ENCODE data around the gene DLG2. TPM values are rescaled to one million over a fixed set of nuclear protein-coding genes. Genes with fewer than 3 reads are reported as not detected.

The DLG2 gene
- total RNA-seq, 4 donors from 2014 or later, result 37.9 to 71.5 (median 44.9) TPM

DNA sequence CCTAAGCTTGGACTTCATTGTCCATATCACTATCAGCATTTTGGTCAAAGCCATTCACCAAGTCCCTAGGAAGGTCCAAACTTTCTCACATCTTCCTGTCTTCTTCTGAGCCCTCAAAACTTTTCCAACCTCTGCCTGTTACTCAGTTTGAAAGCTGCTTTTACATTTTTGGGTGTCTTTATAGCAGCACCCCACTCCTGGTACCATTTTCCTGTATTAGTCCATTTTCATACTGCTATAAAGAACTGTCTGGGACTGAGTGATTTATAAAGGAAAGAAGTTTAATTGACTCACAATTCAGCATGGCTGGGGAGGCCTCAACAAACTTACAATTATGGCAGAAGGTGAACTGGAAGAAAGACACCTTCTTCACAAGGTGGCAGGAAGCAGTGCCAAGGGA, 1624.0 kb downstream of the DLG2 start:
- Histone ChIP-seq H3K4me3 (no peak overlapping the region), H3K4me1 (no peaks in the 10 kb centered on the region), H3K27me3 (no peaks in the 10 kb centered on the region), H3K27ac (no peak overlapping the region), H3K36me3 (no peaks in the 10 kb centered on the region), H3K9me3 (peaks cover 37% of the 10 kb centered on the region)
- no peak for TF ChIP-seq EP300 (IDR thresholded peaks at IDR 0.05)
- no peak for TF ChIP-seq POLR2AphosphoS5 (IDR thresholded peaks at IDR 0.05)
- no peak for DNase-seq (ENCODE audit: low spot score in 2 of 2)

DNA sequence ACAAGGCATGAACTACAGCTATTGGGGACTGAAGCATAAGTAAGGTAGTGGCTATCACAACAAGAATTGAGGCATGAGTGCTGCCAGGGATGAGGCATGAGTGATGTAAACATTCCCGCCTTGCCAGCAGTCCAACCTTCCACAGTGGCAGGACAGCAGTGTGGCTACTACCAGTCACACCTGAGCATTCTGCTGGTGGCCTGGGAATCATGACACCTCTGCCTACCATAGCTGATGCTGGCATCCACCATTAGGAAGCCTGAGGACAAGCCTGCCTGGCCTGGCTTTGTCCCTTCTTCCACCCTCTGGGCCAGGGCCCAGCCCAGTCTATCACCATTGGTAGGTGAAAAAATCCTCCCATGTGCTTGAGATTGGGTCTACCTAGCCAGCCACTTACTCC, 1628.2 kb downstream of the DLG2 start:
- TF ChIP-seq EP300 (IDR thresholded peaks at IDR 0.05), result no peak
- TF ChIP-seq, protein P1, sequence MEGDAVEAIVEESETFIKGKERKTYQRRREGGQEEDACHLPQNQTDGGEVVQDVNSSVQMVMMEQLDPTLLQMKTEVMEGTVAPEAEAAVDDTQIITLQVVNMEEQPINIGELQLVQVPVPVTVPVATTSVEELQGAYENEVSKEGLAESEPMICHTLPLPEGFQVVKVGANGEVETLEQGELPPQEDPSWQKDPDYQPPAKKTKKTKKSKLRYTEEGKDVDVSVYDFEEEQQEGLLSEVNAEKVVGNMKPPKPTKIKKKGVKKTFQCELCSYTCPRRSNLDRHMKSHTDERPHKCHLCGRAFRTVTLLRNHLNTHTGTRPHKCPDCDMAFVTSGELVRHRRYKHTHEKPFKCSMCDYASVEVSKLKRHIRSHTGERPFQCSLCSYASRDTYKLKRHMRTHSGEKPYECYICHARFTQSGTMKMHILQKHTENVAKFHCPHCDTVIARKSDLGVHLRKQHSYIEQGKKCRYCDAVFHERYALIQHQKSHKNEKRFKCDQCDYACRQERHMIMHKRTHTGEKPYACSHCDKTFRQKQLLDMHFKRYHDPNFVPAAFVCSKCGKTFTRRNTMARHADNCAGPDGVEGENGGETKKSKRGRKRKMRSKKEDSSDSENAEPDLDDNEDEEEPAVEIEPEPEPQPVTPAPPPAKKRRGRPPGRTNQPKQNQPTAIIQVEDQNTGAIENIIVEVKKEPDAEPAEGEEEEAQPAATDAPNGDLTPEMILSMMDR (IDR thresholded peaks at IDR 0.05), result no peak
- TF ChIP-seq POLR2AphosphoS5 (IDR thresholded peaks at IDR 0.05), result no peak
- TF ChIP-seq POLR2A (IDR thresholded peaks at IDR 0.05), result no peak
- Histone ChIP-seq H3K36me3 (no peaks in the 10 kb centered on the region), H3K4me3 (no peak overlapping the region), H3K27ac (no peak overlapping the region), H3K4me1 (no peaks in the 10 kb centered on the region), H3K9me3 (peaks cover 37% of the 10 kb centered on the region), H3K27me3 (no peaks in the 10 kb centered on the region)
- no peak for DNase-seq (ENCODE audit: low spot score in 2 of 2)
- 100% methylated on average over 1 of the region's 1 CpG for WGBS

DNA sequence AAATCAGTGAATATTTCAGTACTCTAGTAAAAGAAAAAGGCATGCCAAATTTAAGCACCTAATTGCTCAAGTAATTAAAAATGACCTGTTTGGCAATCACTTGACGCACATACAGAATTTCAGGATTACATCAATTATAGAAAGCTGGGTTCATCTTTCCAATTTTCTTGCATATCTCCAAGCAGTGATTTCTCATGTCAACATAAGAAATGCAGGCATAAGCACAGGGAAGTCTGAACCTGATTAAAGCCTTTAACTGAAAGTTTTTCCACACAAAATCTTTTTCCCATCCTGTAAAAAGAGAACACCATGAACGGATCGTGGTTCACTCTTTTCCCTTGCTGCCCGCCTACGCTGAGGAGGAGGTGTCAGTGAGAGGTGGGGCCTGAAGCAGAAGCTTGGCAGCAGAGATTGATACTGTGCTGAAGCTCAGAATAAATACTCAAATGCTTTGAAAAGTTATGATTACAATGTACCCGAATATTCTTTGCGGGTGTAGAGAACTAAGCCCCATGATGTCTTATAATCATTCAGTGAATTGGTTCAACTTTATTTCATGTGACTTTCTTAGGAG, 1636.9 kb downstream of the DLG2 start:
- WGBS, result 42% methylated on average over 7 of the region's 7 CpGs
- no peak overlapping the region for H3K4me3 ChIP-seq
- TF ChIP-seq POLR2AphosphoS5 (IDR thresholded peaks at IDR 0.05), result no peak
- TF ChIP-seq EP300 (IDR thresholded peaks at IDR 0.05), result no peak
- no peaks in the 10 kb centered on the region for H3K27me3 ChIP-seq
- no peak for DNase-seq (ENCODE audit: low spot score in 2 of 2)
- no peak overlapping the region for H3K27ac ChIP-seq
- no peaks in the 10 kb centered on the region for H3K9me3 ChIP-seq
- H3K4me1 ChIP-seq, result no peaks in the 10 kb centered on the region
- H3K36me3 ChIP-seq, result no peaks in the 10 kb centered on the region

- no peaks in the 10 kb centered on the region for H3K9me3 ChIP-seq
- no peaks in the 10 kb centered on the region for H3K4me1 ChIP-seq
- 84% methylated on average over 4 of the region's 4 CpGs for WGBS
- no peaks in the 10 kb centered on the region for H3K27me3 ChIP-seq
- H3K4me3 ChIP-seq, result no peak overlapping the region
- H3K27ac ChIP-seq, result no peak overlapping the region
- no peak for DNase-seq (ENCODE audit: low spot score in 2 of 2)
- TF ChIP-seq POLR2AphosphoS5 (IDR thresholded peaks at IDR 0.05) (no peak), EP300 (IDR thresholded peaks at IDR 0.05) (no peak), POLR2A (IDR thresholded peaks at IDR 0.05) (no peak)
- TF ChIP-seq, protein P1 (IDR thresholded peaks at IDR 0.05), result no peak
- no peaks in the 10 kb centered on the region for H3K36me3 ChIP-seq
Measured at GRCh38 chr11:83982825-83983224, 1644.3 kb downstream of the DLG2 start.

GRCh38 chr11:83979593-83979992, 1647.6 kb downstream of the DLG2 start:
- H3K4me3 ChIP-seq, result no peak overlapping the region
- H3K9me3 ChIP-seq, result no peaks in the 10 kb centered on the region
- H3K27ac ChIP-seq, result no peak overlapping the region
- no peaks in the 10 kb centered on the region for H3K27me3 ChIP-seq
- H3K36me3 ChIP-seq, result no peaks in the 10 kb centered on the region
- TF ChIP-seq, protein P1 (IDR thresholded peaks at IDR 0.05), result no peak
- no peak for TF ChIP-seq EP300 (IDR thresholded peaks at IDR 0.05)
- no peak for TF ChIP-seq POLR2AphosphoS5 (IDR thresholded peaks at IDR 0.05)
- TF ChIP-seq POLR2A (IDR thresholded peaks at IDR 0.05), result no peak
- H3K4me1 ChIP-seq, result no peaks in the 10 kb centered on the region
- no peak for DNase-seq (ENCODE audit: low spot score in 2 of 2)
- WGBS, result 74% methylated on average over 1 of the region's 1 CpG

GRCh38 chr11:83978942-83979341, 1648.2 kb downstream of the DLG2 start:
- 86% methylated on average over 1 of the region's 1 CpG for WGBS
- no peaks in the 10 kb centered on the region for H3K4me1 ChIP-seq
- H3K9me3 ChIP-seq, result no peaks in the 10 kb centered on the region
- H3K27ac ChIP-seq, result no peak overlapping the region
- H3K4me3 ChIP-seq, result no peak overlapping the region
- no peak for DNase-seq (ENCODE audit: low spot score in 2 of 2)
- TF ChIP-seq POLR2AphosphoS5 (IDR thresholded peaks at IDR 0.05) (no peak), POLR2A (IDR thresholded peaks at IDR 0.05) (no peak), EP300 (IDR thresholded peaks at IDR 0.05) (no peak)
- TF ChIP-seq, protein P1 (IDR thresholded peaks at IDR 0.05), result no peak
- H3K36me3 ChIP-seq, result no peaks in the 10 kb centered on the region
- no peaks in the 10 kb centered on the region for H3K27me3 ChIP-seq

All from suprapubic skin (tissue), 4 donors.